CD4-positive, alpha-beta T cell (primary cell): ENCODE data around the gene IL15RA. TPM values are rescaled to one million over a fixed set of nuclear protein-coding genes. Genes with fewer than 3 reads are reported as not detected.

Source experiments
- ATAC-seq: fragments of 200-7000 bp; cut with Tn5 transposase; one replicate; pipeline ENCODE4 v1.10.0; 2022; ENCODE audit warnings: mild to moderate bottlenecking; ENCODE audit not compliant: poor library complexity
- CTCF ChIA-PET: fragments of 350-600 bp; sonication (Branson Sonifier 250); formaldehyde crosslinking; loops from one replicate; lab custom pipeline; 2021; ENCODE audit warnings: antibody characterized with exemption, inconsistent platforms; lab: Charles Lee
- POLR2A ChIA-PET: fragments of 350-600 bp; sonication (Branson Sonifier 250); formaldehyde crosslinking; loops from one replicate; lab custom pipeline; 2021; ENCODE audit warnings: antibody characterized with exemption, inconsistent platforms; lab: Charles Lee
- DNase-seq, 14 experiments: peaks; one replicate each; pipeline ENCODE4 v3.0.0-alpha.2; 2013 to 2020; ENCODE audit warnings: mixed read lengths in 2 of 14
- H3K27ac ChIP-seq, 2 donors: one replicate each; pipeline versions ENCODE4 v1.5.1 to v1.7.0; 2013; ENCODE audit warnings: low read length in 2 of 2, low read depth in 1 of 2, mild to moderate bottlenecking in 1 of 2
- H3K27me3 ChIP-seq, 2 experiments: 1 replicate in 1 of 2; 2 replicates in 1 of 2; pipeline versions ENCODE4 v1.6.1 to v1.7.0; 2013; ENCODE audit warnings: low read length in 2 of 2, control low read depth in 1 of 2, mild to moderate bottlenecking in 1 of 2, moderate library complexity in 1 of 2; ENCODE audit not compliant: insufficient read depth in 2 of 2, control insufficient read depth in 1 of 2
- H3K36me3 ChIP-seq: one replicate; pipeline ENCODE4 v1.6.1; 2013; ENCODE audit warnings: low read length, control low read depth; ENCODE audit not compliant: insufficient read depth
- H3K4me1 ChIP-seq: one replicate; pipeline ENCODE4 v1.6.1; 2013; ENCODE audit warnings: low read length, control low read depth; ENCODE audit not compliant: insufficient read depth
- H3K4me3 ChIP-seq: one replicate; pipeline ENCODE4 v1.5.1; 2013; ENCODE audit warnings: mild to moderate bottlenecking, low read length, moderate library complexity
- H3K9me3 ChIP-seq, 2 experiments: 1 replicate in 1 of 2; 2 replicates in 1 of 2; pipeline versions ENCODE4 v1.6.1 to v1.7.0; 2013; ENCODE audit warnings: low read length in 2 of 2, mild to moderate bottlenecking in 2 of 2, control low read depth in 1 of 2, moderate library complexity in 1 of 2; ENCODE audit not compliant: control insufficient read depth in 1 of 2, insufficient read depth in 1 of 2
- H3K27ac Mint-ChIP-seq: one replicate; pipeline ENCODE4 v1.8.0; 2020; ENCODE audit warnings: mixed read lengths
- H3K27me3 Mint-ChIP-seq: one replicate; pipeline ENCODE4 v1.8.0; 2021; ENCODE audit warnings: mixed read lengths
- H3K36me3 Mint-ChIP-seq: one replicate; pipeline ENCODE4 v1.8.0; 2021; ENCODE audit warnings: low read depth, mixed read lengths
- H3K4me1 Mint-ChIP-seq: one replicate; pipeline ENCODE4 v1.8.0; 2021; ENCODE audit warnings: low read depth, mixed read lengths
- H3K4me3 Mint-ChIP-seq: one replicate; pipeline ENCODE4 v1.8.0; 2020; ENCODE audit warnings: mild to moderate bottlenecking, mixed read lengths
- H3K9me3 Mint-ChIP-seq: one replicate; pipeline ENCODE4 v1.8.0; 2020; ENCODE audit warnings: mixed read lengths
- intact Hi-C, 2 experiments: fragments of 100-400 bp; cut with DNase I in 1 of 2; cut with micrococcal nuclease in 1 of 2; formaldehyde crosslinking; loops; one replicate each; pipeline versions ENCODE4 v1.15.1 to v1.9.0; 2023 to 2025; cut with DNase I, micrococcal nuclease
- total RNA-seq, 174 experiments: library from RNA in 2 of 174; stranded (reverse) in 2 of 174; gene quantifications; one replicate each; pipeline ENCODE4 v1.2.3 and lab custom pipeline; 2021 to 2026
- TF ChIP-seq, protein P1 (sequence below): fragments of 200-600 bp; IDR thresholded peaks from one replicate; pipeline ENCODE4 v1.8.0; 2022; ENCODE audit warnings: antibody characterized with exemption, mild to moderate bottlenecking

IL15RA gene
- total RNA-seq, 2 experiments from 2014 or later = 4.4 TPM

DNA sequence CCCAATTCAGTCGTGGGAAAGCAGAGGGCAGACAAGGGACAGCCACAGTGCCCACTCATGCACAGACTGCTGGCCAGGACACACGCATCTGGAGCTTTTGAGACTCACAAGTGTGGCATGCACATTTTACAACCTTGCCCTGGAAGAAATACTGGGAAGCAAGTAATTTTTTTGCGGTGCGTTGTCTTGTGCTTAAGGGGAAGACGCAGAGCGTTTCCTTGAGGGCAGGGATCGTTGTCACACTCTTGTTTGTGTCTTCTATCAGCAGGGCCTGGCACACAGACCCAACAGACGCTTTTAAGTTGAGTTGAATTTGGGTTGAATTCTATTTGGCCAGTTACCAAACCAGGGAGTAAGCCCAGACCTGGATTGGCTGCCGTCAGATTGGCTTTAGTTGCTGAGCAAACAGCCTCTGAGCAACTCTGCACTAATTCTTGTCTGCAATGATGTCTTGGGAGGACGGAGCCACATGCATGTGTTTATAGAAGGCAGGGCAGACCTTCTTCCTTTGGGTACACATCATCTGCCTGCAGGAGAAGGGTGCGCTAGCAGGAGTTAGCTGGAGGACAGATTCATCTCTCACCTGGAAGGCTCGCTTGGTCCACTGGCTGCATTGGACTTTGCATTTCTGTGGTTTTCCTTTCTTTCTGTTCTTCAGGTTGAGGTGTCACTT, 46.5 kb upstream of the IL15RA start:
- Mint-ChIP-seq H3K9me3 (no peaks in the 10 kb centered on the region), H3K36me3 (peaks cover 33% of the 10 kb centered on the region), H3K27ac (no peak overlapping the region), H3K4me3 (no peak overlapping the region), H3K4me1 (peaks cover 15% of the 10 kb centered on the region), H3K27me3 (no peaks in the 10 kb centered on the region)
- intact Hi-C loops = no loop called here
- Histone ChIP-seq H3K4me1 (peaks cover 12% of the 10 kb centered on the region), H3K36me3 (peaks cover 62% of the 10 kb centered on the region), H3K27me3 (no peaks in the 10 kb centered on the region), H3K27ac (no peak overlapping the region), H3K4me3 (no peak overlapping the region), H3K9me3 (no peaks in the 10 kb centered on the region)
- no peak for DNase-seq
- POLR2A ChIA-PET = interaction anchor here (1.0 kb wide), 1 partner anchor 27 kb away, joined by 5 read pairs; no protein-coding TSS in a partner anchor
- ATAC-seq = no peak
- TF ChIP-seq, protein P1, sequence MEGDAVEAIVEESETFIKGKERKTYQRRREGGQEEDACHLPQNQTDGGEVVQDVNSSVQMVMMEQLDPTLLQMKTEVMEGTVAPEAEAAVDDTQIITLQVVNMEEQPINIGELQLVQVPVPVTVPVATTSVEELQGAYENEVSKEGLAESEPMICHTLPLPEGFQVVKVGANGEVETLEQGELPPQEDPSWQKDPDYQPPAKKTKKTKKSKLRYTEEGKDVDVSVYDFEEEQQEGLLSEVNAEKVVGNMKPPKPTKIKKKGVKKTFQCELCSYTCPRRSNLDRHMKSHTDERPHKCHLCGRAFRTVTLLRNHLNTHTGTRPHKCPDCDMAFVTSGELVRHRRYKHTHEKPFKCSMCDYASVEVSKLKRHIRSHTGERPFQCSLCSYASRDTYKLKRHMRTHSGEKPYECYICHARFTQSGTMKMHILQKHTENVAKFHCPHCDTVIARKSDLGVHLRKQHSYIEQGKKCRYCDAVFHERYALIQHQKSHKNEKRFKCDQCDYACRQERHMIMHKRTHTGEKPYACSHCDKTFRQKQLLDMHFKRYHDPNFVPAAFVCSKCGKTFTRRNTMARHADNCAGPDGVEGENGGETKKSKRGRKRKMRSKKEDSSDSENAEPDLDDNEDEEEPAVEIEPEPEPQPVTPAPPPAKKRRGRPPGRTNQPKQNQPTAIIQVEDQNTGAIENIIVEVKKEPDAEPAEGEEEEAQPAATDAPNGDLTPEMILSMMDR = no peak
- CTCF ChIA-PET = interaction anchor here (1.2 kb wide), 1 partner anchor 10 kb away, joined by 5 read pairs; no protein-coding TSS in a partner anchor

DNA sequence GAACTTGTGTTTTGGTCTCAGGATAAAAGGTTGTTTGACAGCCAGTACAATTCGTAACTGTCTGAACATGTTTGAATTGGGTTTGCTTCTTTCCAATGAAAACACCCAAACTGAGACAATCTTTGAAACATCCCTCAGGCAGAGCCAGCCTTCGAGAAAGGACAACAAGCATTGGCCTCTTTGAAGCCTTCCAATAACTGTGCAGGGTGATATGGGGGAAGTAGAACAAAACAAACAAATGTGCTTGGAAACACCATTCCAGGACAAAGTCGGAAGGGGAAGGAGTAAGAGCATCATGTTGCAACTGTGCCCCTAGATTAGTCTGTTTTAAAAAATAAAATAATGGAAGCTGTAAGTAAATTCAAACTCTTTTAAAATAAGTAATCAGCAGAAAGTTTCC, 45.3 kb upstream of the IL15RA start:
- Histone ChIP-seq H3K36me3 (peaks cover 73% of the 10 kb centered on the region), H3K4me1 (peaks cover 7% of the 10 kb centered on the region), H3K27ac (no peak overlapping the region), H3K4me3 (no peak overlapping the region), H3K27me3 (no peaks in the 10 kb centered on the region), H3K9me3 (no peaks in the 10 kb centered on the region)
- H3K36me3 Mint-ChIP-seq = peaks cover 33% of the 10 kb centered on the region
- ChIA-PET CTCF (interaction anchor here (1.2 kb wide), 1 partner anchor 9 kb away, joined by 5 read pairs; no protein-coding TSS in a partner anchor), POLR2A (no interaction called here)
- H3K27me3 Mint-ChIP-seq = no peaks in the 10 kb centered on the region
- no peaks in the 10 kb centered on the region for H3K9me3 Mint-ChIP-seq
- intact Hi-C loops = no loop called here
- H3K4me1 Mint-ChIP-seq = peaks cover 6% of the 10 kb centered on the region
- no peak for ATAC-seq
- DNase-seq = no peak
- no peak overlapping the region for H3K27ac Mint-ChIP-seq
- TF ChIP-seq, protein P1 = no peak
- H3K4me3 Mint-ChIP-seq = no peak overlapping the region

DNA sequence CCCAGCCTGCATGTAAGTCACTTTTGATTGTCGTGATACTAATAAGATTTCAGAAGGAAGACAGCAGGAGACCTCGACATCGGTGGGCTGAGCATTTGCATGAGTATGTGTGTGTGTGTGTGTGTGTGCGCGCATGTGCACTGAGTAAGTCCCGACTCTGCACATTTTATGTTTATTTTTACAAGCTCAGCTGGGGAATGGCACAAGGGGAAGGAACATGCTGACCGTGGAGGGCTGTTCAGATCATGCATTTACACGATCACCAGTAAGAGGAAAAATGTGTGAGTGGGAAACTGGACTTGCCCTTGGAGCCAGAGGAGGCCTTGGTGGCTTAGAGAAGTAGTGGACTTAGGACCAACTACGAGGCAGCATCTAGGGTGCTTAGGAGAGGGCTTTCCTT, 43.5 kb upstream of the IL15RA start:
- no peaks in the 10 kb centered on the region for H3K9me3 ChIP-seq
- TF ChIP-seq, protein P1 = no peak
- Mint-ChIP-seq H3K27me3 (no peaks in the 10 kb centered on the region), H3K27ac (no peak overlapping the region), H3K36me3 (peaks cover 33% of the 10 kb centered on the region), H3K4me3 (no peak overlapping the region), H3K4me1 (peaks cover 5% of the 10 kb centered on the region), H3K9me3 (no peaks in the 10 kb centered on the region)
- H3K36me3 ChIP-seq = peaks cover 84% of the 10 kb centered on the region
- H3K27me3 ChIP-seq = no peaks in the 10 kb centered on the region
- H3K4me1 ChIP-seq = peaks cover 4% of the 10 kb centered on the region
- POLR2A ChIA-PET = no interaction called here
- intact Hi-C loops = no loop called here
- no peak overlapping the region for H3K4me3 ChIP-seq
- H3K27ac ChIP-seq = no peak overlapping the region
- no peak for ATAC-seq
- no peak for DNase-seq
- CTCF ChIA-PET = interaction anchor here (0.6 kb wide), 1 partner anchor 15 kb away, joined by 3 read pairs; no protein-coding TSS in a partner anchor
